HepG2 (cell line): ENCODE results near the gene AUTS2. TPM values are rescaled to one million over a fixed set of nuclear protein-coding genes. Genes with fewer than 3 reads are reported as not detected.

Experiments used
- ATAC-seq: fragments of 200-7000 bp; cut with Tn5 transposase; 3 replicates; pipeline ENCODE4 v1.9.1; 2020; ENCODE audit warnings: mild to moderate bottlenecking, moderate library complexity
- BruUV-seq: library from RNA; stranded (reverse); fragments of 400-500 nt; replicated peaks from 2 replicates; lab custom pipeline; 2021; lab: Mats Ljungman, UMichigan
- CTCF ChIA-PET: fragments of 300-600 bp; formaldehyde crosslinking; extraction: SDS; loops from one replicate; lab custom pipeline; 2021; ENCODE audit warnings: low total read pairs, inconsistent platforms, low intra/inter-chr PET ratio; lab: Yijun Ruan, JAX
- POLR2A ChIA-PET: fragments of 350-600 bp; sonication (Branson Sonifier 250); formaldehyde crosslinking; loops from one replicate; lab custom pipeline; 2020; ENCODE audit warnings: antibody characterized with exemption, inconsistent platforms; lab: Yijun Ruan, JAX
- DNase-seq: peaks from one replicate; pipeline ENCODE4 v3.0.0-alpha.2; 2015; ENCODE audit warnings: low spot score
- FAIRE-seq: peaks from 3 replicates; lab custom pipeline; 2011; peaks lifted over from hg19 to GRCh38; lab: Jason Lieb, UNC
- H2AFZ ChIP-seq: one replicate; pipeline ENCODE4 v1.6.1; 2011; ENCODE audit warnings: low read length, inconsistent platforms
- H3K27ac ChIP-seq: fragments of 300-600 bp; 3 replicates; pipeline ENCODE4 v1.8.0; 2011; ENCODE audit warnings: mixed run types, mild to moderate bottlenecking, mixed read lengths, low read length, inconsistent platforms; ENCODE audit not compliant: insufficient read depth; ENCODE audit errors: extremely low read length
- H3K27me3 ChIP-seq, 2 experiments: fragments of 200-600 bp in 1 of 2; 2 replicates in 1 of 2; 3 replicates in 1 of 2; pipeline versions ENCODE4 v1.6.0 to v1.8.0; 2011; ENCODE audit warnings: low read length in 2 of 2, mild to moderate bottlenecking in 2 of 2, moderate library complexity in 2 of 2, inconsistent platforms in 1 of 2; ENCODE audit not compliant: insufficient read depth in 2 of 2, control insufficient read depth in 1 of 2
- H3K36me3 ChIP-seq, 2 experiments: fragments of 200-600 bp in 1 of 2; replicated peaks in 1 of 2; 2 replicates in 1 of 2; 3 replicates in 1 of 2; pipeline versions ENCODE4 v1.5.1 to v1.8.0; 2011; ENCODE audit warnings: low read length in 2 of 2, inconsistent platforms in 1 of 2; ENCODE audit not compliant: insufficient read depth in 2 of 2, control insufficient read depth in 1 of 2
- H3K4me1 ChIP-seq: 2 replicates; pipeline ENCODE4 v1.5.1; 2012; ENCODE audit warnings: low read length, inconsistent platforms; ENCODE audit not compliant: insufficient read depth
- H3K4me2 ChIP-seq: 2 replicates; pipeline ENCODE4 v1.6.0; 2011; ENCODE audit warnings: low read depth, low read length, inconsistent platforms
- H3K4me3 ChIP-seq, 3 experiments: fragments of 200-600 bp in 1 of 3; sonication (generic), shearing (Covaris generic) in 1 of 3; replicated peaks in 1 of 3; 2 replicates each; pipeline ENCODE4 v1.5.1; 2011 to 2016; ENCODE audit warnings: low read length in 3 of 3, inconsistent platforms in 2 of 3, low read depth in 2 of 3, mild to moderate bottlenecking in 2 of 3, control low read depth in 1 of 3, mixed read lengths in 1 of 3; ENCODE audit not compliant: insufficient read depth in 1 of 3
- H3K79me2 ChIP-seq: one replicate; pipeline ENCODE4 v1.6.1; 2011; ENCODE audit warnings: low read length, inconsistent platforms; ENCODE audit not compliant: insufficient read depth
- H3K9ac ChIP-seq: 2 replicates; pipeline ENCODE4 v1.6.0; 2011; ENCODE audit warnings: mild to moderate bottlenecking, low read depth, low read length, inconsistent platforms; ENCODE audit not compliant: insufficient read depth
- H3K9me3 ChIP-seq: 2 replicates; pipeline ENCODE4 v1.5.1; 2012; ENCODE audit warnings: mild to moderate bottlenecking, low read length
- H4K20me1 ChIP-seq: 2 replicates; pipeline ENCODE4 v1.6.0; 2011; ENCODE audit warnings: inconsistent platforms, mild to moderate bottlenecking, low read length, moderate library complexity; ENCODE audit not compliant: insufficient read depth
- ARHGAP35 ChIP-seq: sonication (generic); formaldehyde crosslinking; IDR thresholded peaks from 2 replicates; pipeline ENCODE4 v1.9.0; 2022; ENCODE audit warnings: mild to moderate bottlenecking, inconsistent platforms, moderate library complexity, missing genetic modification reagents, borderline replicate concordance
- ATF2 ChIP-seq: sonication (generic); formaldehyde crosslinking; IDR thresholded peaks from 2 replicates; pipeline ENCODE4 v1.4.0; 2020; ENCODE audit warnings: missing genetic modification reagents
- CCAR2 ChIP-seq: fragments of 200-400 bp; formaldehyde crosslinking; optimal IDR thresholded peaks from 2 replicates; pipeline ENCODE3; 2018; ENCODE audit warnings: low read depth, mild to moderate bottlenecking, low read length, moderate library complexity
- CTCF ChIP-seq: sonication (generic); formaldehyde crosslinking; IDR thresholded peaks from 2 replicates; pipeline ENCODE4 v1.5.0; 2020; ENCODE audit warnings: mild to moderate bottlenecking, missing genetic modification reagents, moderate library complexity
- MLXIP ChIP-seq: sonication (generic); formaldehyde crosslinking; IDR thresholded peaks from 2 replicates; pipeline ENCODE4 v1.9.0; 2021; ENCODE audit warnings: missing genetic modification reagents, borderline replicate concordance
- MZF1 ChIP-seq: sonication (generic); formaldehyde crosslinking; IDR thresholded peaks from 2 replicates; pipeline ENCODE4 v1.8.1; 2023; ENCODE audit warnings: mild to moderate bottlenecking, missing genetic modification reagents, borderline replicate concordance
- NCOA1 ChIP-seq: sonication (generic); formaldehyde crosslinking; IDR thresholded peaks from 2 replicates; pipeline ENCODE4 v1.9.0; 2021; ENCODE audit warnings: missing genetic modification reagents
- RXRB ChIP-seq: IDR thresholded peaks from 2 replicates; pipeline ENCODE4 v1.6.1; 2016; ENCODE audit warnings: borderline replicate concordance, missing genetic modification reagents, missing compliant biosample characterization
- STAG1 ChIP-seq: sonication (generic); formaldehyde crosslinking; IDR thresholded peaks from 2 replicates; pipeline ENCODE4 v1.4.0; 2020; ENCODE audit warnings: missing genetic modification reagents
- ZNF350 ChIP-seq: sonication (generic); formaldehyde crosslinking; IDR thresholded peaks from 2 replicates; pipeline ENCODE4 v1.4.0; 2020; ENCODE audit warnings: mild to moderate bottlenecking, low read depth, missing genetic modification reagents, borderline replicate concordance
- WGBS: methylation state at CpG from one replicate; pipeline ENCODE4 v1.1.6; 2017; ENCODE audit warnings: low lambda C conversion rate; 5-methylcytosine and 5-hydroxymethylcytosine counted together
- in situ Hi-C: cut with HindIII; loops from 2 replicates; pipeline ENCODE4 v1.10.0; 2017; ENCODE audit warnings: low pct_unique_long_range_greater_than_20kb; ENCODE audit not compliant: extremely low pct_ligation_motif_present
- intact Hi-C: fragments of 100-400 bp; cut with micrococcal nuclease; formaldehyde crosslinking; loops from one replicate; pipeline ENCODE4 v1.10.0; 2022; ENCODE audit not compliant: unreplicated experiment
- polyA plus RNA-seq, 8 experiments: library from polyadenylated mRNA; depleted of rRNA in 3 of 8; stranded (reverse) in 7 of 8; unstranded in 1 of 8; fragments of >200 nt; fragmentation: Illumina TruSeq in 4 of 8; extraction: Trizol in 4 of 8; gene quantifications; 2 replicates each; pipeline versions ENCODE4 v1.2.1 to v1.2.3, GENCODE V29; 2011 to 2016; ENCODE audit warnings: low read depth in 4 of 8, missing spikeins in 1 of 8, mixed read lengths in 1 of 8; ENCODE audit not compliant: insufficient read depth in 1 of 8
- total RNA-seq, 5 experiments: library from RNA; depleted of rRNA; stranded (reverse); fragments of >200 nt; fragmentation: Illumina TruSeq; extraction: Trizol; gene quantifications; 2 replicates each; pipeline ENCODE4 v1.2.3, GENCODE V29; 2016; ENCODE audit warnings: low read depth in 1 of 5

Gene AUTS2
- total and polyA plus RNA-seq, 2 of the 13 experiments (the other 11 are each of a cell fraction or from before 2014, with no cell fraction given): 0.38 TPM; not detected in 1

- TF ChIP-seq MLXIP: no peak
- no peak for TF ChIP-seq CCAR2
- no peak for TF ChIP-seq ATF2 (CRISPR knock-in tag)
- TF ChIP-seq NCOA1: no peak
- no peak for TF ChIP-seq RXRB (CRISPR knock-in tag)
- TF ChIP-seq ZNF350 (CRISPR knock-in tag): no peak
- TF ChIP-seq ARHGAP35 (CRISPR knock-in tag): no peak
Measured at GRCh38 chr7:69892790-69893189, 294.5 kb downstream of the AUTS2 start (continued).

- Histone ChIP-seq H3K9ac (no peak overlapping the region), H3K9me3 (no peaks in the 10 kb centered on the region), H4K20me1 (no peaks in the 10 kb centered on the region), H3K79me2 (no peaks in the 10 kb centered on the region), H3K4me1 (no peaks in the 10 kb centered on the region), H3K36me3 (no peaks in the 10 kb centered on the region), H3K4me3 (no peak overlapping the region), H2AFZ (no peak overlapping the region), H3K4me2 (no peak overlapping the region), H3K27ac (no peak overlapping the region), H3K27me3 (no peaks in the 10 kb centered on the region)
- CTCF ChIA-PET: no interaction called here
- in situ Hi-C loops: no loop called here
- intact Hi-C loops: no loop called here
- POLR2A ChIA-PET: no interaction called here
- DNase-seq (no peak), FAIRE-seq (no peak), ATAC-seq (no peak)
- BruUV-seq: no TSS peak
- 41% methylated on average over 3 of the region's 3 CpGs for WGBS
- TF ChIP-seq STAG1 (CRISPR knock-in tag) (peak; percentile 44), MZF1 (no peak), CTCF (peak; percentile 31; the same call in 1 of the 2 replicates)
Measured at GRCh38 chr7:69893906-69894305, 295.6 kb downstream of the AUTS2 start.
